ENCODE measurements around the gene RGL2.
"Not testable (repeated sequence)": the region's sequence is repeated elsewhere in the genome, so short reads cannot be mapped to it uniquely, and the experiment has no call there.

RGL2 gene

GRCh38 chr6:33298773-33299236, at the start of gene RGL2:
RGL2 (minus strand) TSS chr6:33298942; CDS start chr6:33298610, 332 bp downstream.
- in situ Hi-C loops (cut with HindIII; ENCODE audit: low sequenced_read_pairs): no loop called here

GRCh38 chr6:33347816-33348215, 49.1 kb upstream of the RGL2 start:
- in situ Hi-C loops (cut with HindIII; ENCODE audit: low sequenced_read_pairs): no loop called here

- in situ Hi-C loops (cut with HindIII; ENCODE audit: low sequenced_read_pairs): not testable (repeated sequence)
Measured at GRCh38 chr6:33346972-33347371, 48.2 kb upstream of the RGL2 start.

- in situ Hi-C loops (cut with HindIII; ENCODE audit: low sequenced_read_pairs): no loop called here
Measured at GRCh38 chr6:33344701-33345697, 46.3 kb upstream of the RGL2 start.

GRCh38 chr6:33343953-33344611, 45.3 kb upstream of the RGL2 start:
- in situ Hi-C loops (cut with HindIII; ENCODE audit: low sequenced_read_pairs): no loop called here

- in situ Hi-C loops (cut with HindIII; ENCODE audit: low sequenced_read_pairs): not testable (repeated sequence)
Measured at GRCh38 chr6:33343606-33343952, 44.8 kb upstream of the RGL2 start.

- in situ Hi-C loops (cut with HindIII; ENCODE audit: low sequenced_read_pairs): no loop called here
Measured at GRCh38 chr6:33339193-33339592, 40.5 kb upstream of the RGL2 start.

GRCh38 chr6:33336495-33336894, 37.8 kb upstream of the RGL2 start:
- in situ Hi-C loops (cut with HindIII; ENCODE audit: low sequenced_read_pairs): no loop called here

- in situ Hi-C loops (cut with HindIII; ENCODE audit: low sequenced_read_pairs): no loop called here
Measured at GRCh38 chr6:33335916-33336315, 37.2 kb upstream of the RGL2 start.

- in situ Hi-C loops (cut with HindIII; ENCODE audit: low sequenced_read_pairs): no loop called here
Measured at GRCh38 chr6:33333666-33334065, 34.9 kb upstream of the RGL2 start.

- in situ Hi-C loops (cut with HindIII; ENCODE audit: low sequenced_read_pairs): no loop called here
Measured at GRCh38 chr6:33330736-33331135, 32.0 kb upstream of the RGL2 start.

- in situ Hi-C loops (cut with HindIII; ENCODE audit: low sequenced_read_pairs): no loop called here
Measured at GRCh38 chr6:33329058-33329457, 30.3 kb upstream of the RGL2 start.

- in situ Hi-C loops (cut with HindIII; ENCODE audit: low sequenced_read_pairs): no loop called here
Measured at GRCh38 chr6:33324125-33324524, 25.4 kb upstream of the RGL2 start.

- in situ Hi-C loops (cut with HindIII; ENCODE audit: low sequenced_read_pairs): no loop called here
Measured at GRCh38 chr6:33323623-33323948, 24.8 kb upstream of the RGL2 start.

GRCh38 chr6:33321227-33321626, 22.5 kb upstream of the RGL2 start:
- in situ Hi-C loops (cut with HindIII; ENCODE audit: low sequenced_read_pairs): no loop called here

- in situ Hi-C loops (cut with HindIII; ENCODE audit: low sequenced_read_pairs): no loop called here
Measured at GRCh38 chr6:33320315-33321181, 21.8 kb upstream of the RGL2 start.

GRCh38 chr6:33319939-33320314, 21.2 kb upstream of the RGL2 start:
- in situ Hi-C loops (cut with HindIII; ENCODE audit: low sequenced_read_pairs): no loop called here

- in situ Hi-C loops (cut with HindIII; ENCODE audit: low sequenced_read_pairs): no loop called here
Measured at GRCh38 chr6:33318426-33319073, 19.8 kb upstream of the RGL2 start.

GRCh38 chr6:33317669-33318425, 19.1 kb upstream of the RGL2 start, which contains the start of gene ZBTB22:
ZBTB22 (minus strand) TSS chr6:33317744; CDS start chr6:33316916, 828 bp downstream.
- in situ Hi-C loops (cut with HindIII; ENCODE audit: low sequenced_read_pairs): no loop called here

- in situ Hi-C loops (cut with HindIII; ENCODE audit: low sequenced_read_pairs): no loop called here
Measured at GRCh38 chr6:33317419-33317668, 18.6 kb upstream of the RGL2 start.
